ENCODE results near the gene KCNK7.

DNA sequence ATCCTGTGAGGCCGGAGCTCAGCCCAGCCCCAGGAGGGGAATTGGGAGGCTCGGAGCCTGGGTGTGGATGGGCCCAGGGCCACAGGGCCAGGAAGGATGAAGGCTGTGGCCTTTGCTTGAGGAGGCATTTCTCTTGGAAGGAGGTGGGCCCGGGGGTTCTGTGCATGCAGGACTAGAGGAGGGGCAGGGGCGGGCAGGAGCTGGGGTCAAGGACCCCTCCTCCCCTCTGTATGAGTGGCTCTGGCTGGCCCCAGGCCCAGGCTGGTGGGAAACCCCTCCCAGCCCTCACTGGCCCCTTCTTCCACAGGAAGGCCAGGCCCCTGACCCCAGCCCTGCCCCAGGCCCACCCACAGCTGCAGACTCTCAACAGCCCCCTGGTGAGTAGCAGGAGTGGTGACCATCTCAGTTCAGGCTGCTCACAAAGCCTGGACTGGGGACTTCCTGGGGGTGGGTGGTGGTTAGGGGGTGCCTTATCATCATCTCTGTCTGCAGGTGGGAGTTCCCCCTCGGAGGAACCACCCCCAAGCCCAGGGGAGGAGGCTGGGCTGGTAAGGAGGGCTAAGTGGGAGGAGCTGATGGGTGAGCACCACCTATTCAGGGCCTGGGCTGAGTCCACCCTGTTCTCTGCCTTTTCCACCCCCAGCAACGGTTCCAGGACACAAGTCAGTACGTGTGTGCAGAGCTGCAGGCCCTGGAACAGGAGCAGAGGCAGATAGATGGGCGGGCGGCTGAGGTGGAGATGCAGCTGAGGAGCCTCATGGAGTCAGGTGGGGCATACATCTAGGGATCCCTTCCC, 6.0 kb downstream of the KCNK7 start:
- no peak for TF ChIP-seq POLR2AphosphoS5 (IDR thresholded peaks at IDR 0.05)
- TF ChIP-seq, protein P1, sequence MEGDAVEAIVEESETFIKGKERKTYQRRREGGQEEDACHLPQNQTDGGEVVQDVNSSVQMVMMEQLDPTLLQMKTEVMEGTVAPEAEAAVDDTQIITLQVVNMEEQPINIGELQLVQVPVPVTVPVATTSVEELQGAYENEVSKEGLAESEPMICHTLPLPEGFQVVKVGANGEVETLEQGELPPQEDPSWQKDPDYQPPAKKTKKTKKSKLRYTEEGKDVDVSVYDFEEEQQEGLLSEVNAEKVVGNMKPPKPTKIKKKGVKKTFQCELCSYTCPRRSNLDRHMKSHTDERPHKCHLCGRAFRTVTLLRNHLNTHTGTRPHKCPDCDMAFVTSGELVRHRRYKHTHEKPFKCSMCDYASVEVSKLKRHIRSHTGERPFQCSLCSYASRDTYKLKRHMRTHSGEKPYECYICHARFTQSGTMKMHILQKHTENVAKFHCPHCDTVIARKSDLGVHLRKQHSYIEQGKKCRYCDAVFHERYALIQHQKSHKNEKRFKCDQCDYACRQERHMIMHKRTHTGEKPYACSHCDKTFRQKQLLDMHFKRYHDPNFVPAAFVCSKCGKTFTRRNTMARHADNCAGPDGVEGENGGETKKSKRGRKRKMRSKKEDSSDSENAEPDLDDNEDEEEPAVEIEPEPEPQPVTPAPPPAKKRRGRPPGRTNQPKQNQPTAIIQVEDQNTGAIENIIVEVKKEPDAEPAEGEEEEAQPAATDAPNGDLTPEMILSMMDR (IDR thresholded peaks at IDR 0.05), result no peak
